Liver (tissue), 9 donors: Measurements from ENCODE around the gene PYGM. TPM values are rescaled to one million over a fixed set of nuclear protein-coding genes. Genes with fewer than 3 reads are reported as not detected.

ENCODE experiments used
- DNase-seq: peaks from one replicate; pipeline ENCODE4 v3.0.0-alpha.2; 2017; ENCODE audit warnings: low spot score
- H3K27ac ChIP-seq, 2 donors: one replicate each; pipeline ENCODE4 v1.7.0; 2013; ENCODE audit warnings: inconsistent platforms in 2 of 2, low read length in 2 of 2, control low read depth in 1 of 2, low read depth in 1 of 2, mild to moderate bottlenecking in 1 of 2
- H3K27me3 ChIP-seq, 4 donors: one replicate each; pipeline versions ENCODE4 v1.6.1 to v1.7.0; 2013; ENCODE audit warnings: low read length in 3 of 4, inconsistent platforms in 1 of 4, mild to moderate bottlenecking in 1 of 4, moderate library complexity in 1 of 4; ENCODE audit not compliant: control insufficient read depth in 4 of 4, insufficient read depth in 4 of 4
- H3K36me3 ChIP-seq, 4 donors: one replicate each; pipeline versions ENCODE4 v1.6.1 to v1.7.0; 2013; ENCODE audit warnings: low read length in 3 of 4, mild to moderate bottlenecking in 3 of 4, low read depth in 1 of 4, moderate library complexity in 1 of 4; ENCODE audit not compliant: control insufficient read depth in 4 of 4, insufficient read depth in 3 of 4
- H3K4me1 ChIP-seq, 4 donors: one replicate each; pipeline versions ENCODE4 v1.6.1 to v1.7.0; 2013; ENCODE audit warnings: low read length in 3 of 4, mild to moderate bottlenecking in 3 of 4, moderate library complexity in 1 of 4; ENCODE audit not compliant: control insufficient read depth in 4 of 4, insufficient read depth in 4 of 4
- H3K4me3 ChIP-seq, 3 donors: one replicate each; pipeline versions ENCODE4 v1.6.1 to v1.7.0; 2013; ENCODE audit warnings: low read length in 3 of 3, control low read depth in 1 of 3, low read depth in 1 of 3, mild to moderate bottlenecking in 1 of 3
- H3K9ac ChIP-seq, 2 donors: one replicate each; pipeline ENCODE4 v1.7.0; 2013; ENCODE audit warnings: low read length in 2 of 2, mild to moderate bottlenecking in 2 of 2, moderate library complexity in 2 of 2, control low read depth in 1 of 2, low read depth in 1 of 2
- H3K9me3 ChIP-seq, 4 donors: one replicate each; pipeline versions ENCODE4 v1.6.1 to v1.7.0; 2013; ENCODE audit warnings: low read length in 3 of 4; ENCODE audit not compliant: control insufficient read depth in 4 of 4
- FOXA2 ChIP-seq: IDR thresholded peaks from 2 replicates; pipeline ENCODE4 v1.6.1; 2016; ENCODE audit warnings: antibody characterized with exemption
- GABPA ChIP-seq, 2 donors: IDR thresholded peaks in 1 of 2; conservative IDR thresholded peaks in 1 of 2; 2 replicates each; pipeline ENCODE4 v1.6.1; 2016; ENCODE audit warnings: antibody characterized with exemption in 2 of 2, mild to moderate bottlenecking in 1 of 2, moderate library complexity in 1 of 2
- JUND ChIP-seq, 2 donors: IDR thresholded peaks; 2 replicates each; pipeline ENCODE4 v1.6.1; 2016; ENCODE audit warnings: antibody characterized with exemption in 2 of 2
- NR2F2 ChIP-seq: IDR thresholded peaks from 2 replicates; pipeline ENCODE4 v1.6.1; 2016; ENCODE audit warnings: antibody characterized with exemption
- RXRA ChIP-seq, 2 donors: IDR thresholded peaks; 2 replicates each; pipeline ENCODE4 v1.6.1; 2017 to 2018; ENCODE audit warnings: antibody characterized with exemption in 2 of 2, mild to moderate bottlenecking in 1 of 2
- SP1 ChIP-seq: IDR thresholded peaks from 2 replicates; pipeline ENCODE4 v1.6.1; 2018; ENCODE audit warnings: antibody characterized with exemption, mild to moderate bottlenecking
- TAF1 ChIP-seq: conservative IDR thresholded peaks from 2 replicates; pipeline ENCODE4 v1.6.1; 2016; ENCODE audit warnings: antibody characterized with exemption, mild to moderate bottlenecking
- YY1 ChIP-seq: IDR thresholded peaks from 2 replicates; pipeline ENCODE4 v1.6.1; 2016; ENCODE audit warnings: antibody characterized with exemption, mild to moderate bottlenecking
- WGBS: extraction: QIAGEN DNeasy Blood & Tissue Kit; methylation state at CpG from one replicate; pipeline ENCODE4 v1.1.7; 2013; 5-methylcytosine and 5-hydroxymethylcytosine counted together
- polyA plus RNA-seq, 2 donors: library from polyadenylated mRNA; stranded (reverse) in 1 of 2; unstranded in 1 of 2; fragments of 200-250 nt in 1 of 2; fragments of >200 nt in 1 of 2; fragmentation: Nextera tagmentation in 1 of 2; extraction: Ambion mirVana in 1 of 2; gene quantifications; one replicate each; pipeline versions ENCODE4 v1.2.1 to v1.2.3, GENCODE V29; 2013 to 2015
- total RNA-seq, 2 donors: library from RNA; depleted of rRNA; stranded (reverse); fragments of >200 nt; gene quantifications; one replicate each; pipeline ENCODE4 v1.2.3, GENCODE V29; 2014
- TF ChIP-seq, protein P1 (sequence below): IDR thresholded peaks from 2 replicates; pipeline ENCODE4 v1.6.1; 2016; ENCODE audit warnings: antibody characterized with exemption
- TF ChIP-seq, protein P2 (sequence below): IDR thresholded peaks from 2 replicates; pipeline ENCODE4 v1.6.1; 2016; ENCODE audit warnings: antibody characterized with exemption
- TF ChIP-seq, protein P3 (sequence below): IDR thresholded peaks from 2 replicates; pipeline ENCODE4 v1.6.1; 2016; ENCODE audit warnings: antibody characterized with exemption
- donor health status: healthy.
- donor health status: healthy.
- donor health status: healthy.
- donor health status: healthy.
- donor health status: healthy.

PYGM gene
- total and polyA plus RNA-seq, 4 donors = 0.23 to 1.3 (median 0.29) TPM

DNA sequence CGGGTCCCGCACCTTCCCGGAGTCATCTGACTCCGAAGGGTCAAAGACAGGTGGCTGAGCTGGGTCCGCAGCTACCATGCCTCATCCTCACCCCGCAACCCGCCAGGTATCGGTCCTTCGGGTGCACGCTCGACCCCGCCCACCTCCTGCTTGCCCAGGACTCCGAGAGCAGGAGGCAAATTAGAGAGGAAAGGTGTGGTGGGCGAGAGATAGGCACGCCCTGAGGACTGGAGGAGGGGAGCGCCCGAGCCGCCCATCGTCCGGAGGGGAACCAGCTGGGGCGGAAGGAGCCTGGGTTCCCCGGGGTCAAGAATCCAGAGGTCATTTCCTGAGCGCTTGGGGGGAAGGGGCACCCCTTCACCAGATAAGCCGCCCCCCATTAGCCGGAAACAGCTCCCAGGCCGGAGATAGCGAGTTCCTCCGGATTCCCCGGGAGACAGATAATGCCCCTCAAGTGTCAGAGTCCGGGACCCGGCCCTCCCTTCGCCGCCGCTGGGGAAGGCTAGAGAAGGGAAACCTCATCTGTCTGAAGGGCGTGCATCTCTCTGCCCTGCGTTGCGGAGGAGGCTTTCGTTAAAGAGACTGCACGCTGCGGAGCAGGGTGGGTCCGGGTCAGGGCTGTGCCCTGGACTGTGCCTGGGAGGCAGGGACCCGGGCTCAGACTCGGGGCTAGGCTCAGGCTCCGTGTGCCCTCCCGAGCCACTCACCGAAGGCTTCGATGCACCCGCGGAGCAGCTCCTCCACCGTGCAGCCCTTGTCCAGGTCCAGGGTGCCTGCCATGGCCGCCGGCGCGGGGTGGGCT, 17.5 kb downstream of the PYGM start:
- TF ChIP-seq GABPA (IDR thresholded peaks at IDR 0.05 in 1 of 2, conservative IDR thresholded peaks at IDR 0.05 in 1 of 2) = peak in 1 of 2 donors; percentile 10
- TF ChIP-seq, protein P1, sequence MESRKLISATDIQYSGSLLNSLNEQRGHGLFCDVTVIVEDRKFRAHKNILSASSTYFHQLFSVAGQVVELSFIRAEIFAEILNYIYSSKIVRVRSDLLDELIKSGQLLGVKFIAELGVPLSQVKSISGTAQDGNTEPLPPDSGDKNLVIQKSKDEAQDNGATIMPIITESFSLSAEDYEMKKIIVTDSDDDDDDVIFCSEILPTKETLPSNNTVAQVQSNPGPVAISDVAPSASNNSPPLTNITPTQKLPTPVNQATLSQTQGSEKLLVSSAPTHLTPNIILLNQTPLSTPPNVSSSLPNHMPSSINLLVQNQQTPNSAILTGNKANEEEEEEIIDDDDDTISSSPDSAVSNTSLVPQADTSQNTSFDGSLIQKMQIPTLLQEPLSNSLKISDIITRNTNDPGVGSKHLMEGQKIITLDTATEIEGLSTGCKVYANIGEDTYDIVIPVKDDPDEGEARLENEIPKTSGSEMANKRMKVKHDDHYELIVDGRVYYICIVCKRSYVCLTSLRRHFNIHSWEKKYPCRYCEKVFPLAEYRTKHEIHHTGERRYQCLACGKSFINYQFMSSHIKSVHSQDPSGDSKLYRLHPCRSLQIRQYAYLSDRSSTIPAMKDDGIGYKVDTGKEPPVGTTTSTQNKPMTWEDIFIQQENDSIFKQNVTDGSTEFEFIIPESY = no peak
- TF ChIP-seq RXRA (IDR thresholded peaks at IDR 0.05) = peak; percentile 47 to 54
- TF ChIP-seq, protein P2, sequence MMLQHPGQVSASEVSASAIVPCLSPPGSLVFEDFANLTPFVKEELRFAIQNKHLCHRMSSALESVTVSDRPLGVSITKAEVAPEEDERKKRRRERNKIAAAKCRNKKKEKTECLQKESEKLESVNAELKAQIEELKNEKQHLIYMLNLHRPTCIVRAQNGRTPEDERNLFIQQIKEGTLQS = no peak
- peak; percentile 98 for TF ChIP-seq NR2F2
- TF ChIP-seq JUND (IDR thresholded peaks at IDR 0.05) = no peak
- Histone ChIP-seq H3K4me3 (peak overlapping the region; percentile 46 to 64 (median 62)), H3K36me3 (no peaks in the 10 kb centered on the region), H3K4me1 (peaks cover 15 to 30% (median 24%) of the 10 kb centered on the region in 4 donors), H3K27me3 (no peaks in the 10 kb centered on the region), H3K9ac (peak overlapping the region in 1 of 2 donors; percentile 23), H3K9me3 (no peaks in the 10 kb centered on the region), H3K27ac (peak overlapping the region; percentile 18 to 74)
- 9% methylated on average over 54 of the region's 54 CpGs for WGBS
- DNase-seq = no peak

DNA sequence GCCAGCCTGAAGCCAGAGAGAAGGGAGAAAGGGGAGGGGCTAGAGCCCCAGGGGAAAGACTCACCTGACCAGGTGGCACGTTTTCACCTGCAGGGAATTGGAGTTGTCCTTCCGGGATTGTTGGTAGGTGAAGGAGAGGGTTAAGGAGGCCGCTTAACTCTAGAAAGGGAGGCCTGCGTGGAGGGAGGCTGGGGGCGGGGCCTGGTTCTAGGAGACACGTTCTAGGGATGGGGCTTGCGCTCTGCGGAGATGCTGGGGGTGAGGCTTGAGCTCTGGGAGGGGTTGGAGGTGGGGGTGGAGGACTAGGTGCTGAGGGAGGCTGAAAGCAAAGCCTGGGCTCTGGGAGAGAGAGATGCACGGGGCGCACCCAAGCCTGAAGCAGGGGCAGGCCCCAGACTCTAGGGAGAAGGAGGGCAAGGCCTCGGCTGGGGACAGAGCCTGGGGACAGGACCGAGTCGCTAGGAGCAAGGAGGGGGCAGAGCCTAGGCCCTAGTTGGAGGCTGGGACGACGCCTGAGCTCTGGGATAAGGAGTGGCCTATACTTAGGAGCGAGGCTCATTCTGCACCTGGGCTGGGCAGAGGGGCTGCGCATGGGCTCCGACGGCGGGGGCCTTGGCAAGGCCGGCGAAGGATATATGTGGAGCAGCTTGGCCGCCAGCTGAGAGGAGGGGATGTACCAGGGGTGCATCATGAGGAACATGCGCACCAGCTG, 18.2 kb downstream of the PYGM start:
- 65% methylated on average over 24 of the region's 24 CpGs for WGBS
- Histone ChIP-seq H3K36me3 (no peaks in the 10 kb centered on the region), H3K9me3 (no peaks in the 10 kb centered on the region), H3K4me3 (peak overlapping the region in 1 of 3 donors; percentile 64), H3K27me3 (no peaks in the 10 kb centered on the region), H3K4me1 (peaks cover 17 to 30% (median 25%) of the 10 kb centered on the region in 4 donors), H3K9ac (no peak overlapping the region), H3K27ac (no peak overlapping the region)
- TF ChIP-seq YY1 (no peak), JUND (IDR thresholded peaks at IDR 0.05) (no peak), FOXA2 (no peak), TAF1 (no peak), SP1 (no peak), NR2F2 (no peak)
- TF ChIP-seq, protein P3, sequence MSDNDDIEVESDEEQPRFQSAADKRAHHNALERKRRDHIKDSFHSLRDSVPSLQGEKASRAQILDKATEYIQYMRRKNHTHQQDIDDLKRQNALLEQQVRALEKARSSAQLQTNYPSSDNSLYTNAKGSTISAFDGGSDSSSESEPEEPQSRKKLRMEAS = no peak
- TF ChIP-seq, protein P1 = no peak
- DNase-seq = no peak
